ENCODE measurements around the gene NDUFS6.

NDUFS6 gene

GRCh38 chr5:1779782-1780613 lies 21.2 kb upstream of the NDUFS6 start:
- TF ChIP-seq CTCF (IDR thresholded peaks at IDR 0.05; ENCODE audit: low read depth, low read length), result no peak
- no peak overlapping the region for H3K4me3 ChIP-seq (ENCODE audit: low read depth, low read length)

GRCh38 chr5:1780614-1780930 lies 20.6 kb upstream of the NDUFS6 start:
- no peak for TF ChIP-seq CTCF (IDR thresholded peaks at IDR 0.05; ENCODE audit: low read depth, low read length)
- no peak overlapping the region for H3K4me3 ChIP-seq (ENCODE audit: low read depth, low read length)

- H3K4me3 ChIP-seq (ENCODE audit: low read depth, low read length), result no peak overlapping the region
- no peak for TF ChIP-seq CTCF (IDR thresholded peaks at IDR 0.05; ENCODE audit: low read depth, low read length)
These were observed 20.1 kb upstream of the NDUFS6 start for GRCh38 chr5:1781107-1781506.

- H3K4me3 ChIP-seq (ENCODE audit: low read depth, low read length), result no peak overlapping the region
- TF ChIP-seq CTCF (IDR thresholded peaks at IDR 0.05; ENCODE audit: low read depth, low read length), result no peak
These were observed 19.4 kb upstream of the NDUFS6 start for GRCh38 chr5:1781726-1782384.

GRCh38 chr5:1782385-1783215 lies 18.6 kb upstream of the NDUFS6 start:
- no peak for TF ChIP-seq CTCF (IDR thresholded peaks at IDR 0.05; ENCODE audit: low read depth, low read length)
- no peak overlapping the region for H3K4me3 ChIP-seq (ENCODE audit: low read depth, low read length)

- TF ChIP-seq CTCF (IDR thresholded peaks at IDR 0.05; ENCODE audit: low read depth, low read length), result no peak
- H3K4me3 ChIP-seq (ENCODE audit: low read depth, low read length), result no peak overlapping the region
These were observed 18.0 kb upstream of the NDUFS6 start for GRCh38 chr5:1783216-1783554.

All from WI38 (cell line).